ENCODE results near the gene KXD1.

Gene KXD1

DNA sequence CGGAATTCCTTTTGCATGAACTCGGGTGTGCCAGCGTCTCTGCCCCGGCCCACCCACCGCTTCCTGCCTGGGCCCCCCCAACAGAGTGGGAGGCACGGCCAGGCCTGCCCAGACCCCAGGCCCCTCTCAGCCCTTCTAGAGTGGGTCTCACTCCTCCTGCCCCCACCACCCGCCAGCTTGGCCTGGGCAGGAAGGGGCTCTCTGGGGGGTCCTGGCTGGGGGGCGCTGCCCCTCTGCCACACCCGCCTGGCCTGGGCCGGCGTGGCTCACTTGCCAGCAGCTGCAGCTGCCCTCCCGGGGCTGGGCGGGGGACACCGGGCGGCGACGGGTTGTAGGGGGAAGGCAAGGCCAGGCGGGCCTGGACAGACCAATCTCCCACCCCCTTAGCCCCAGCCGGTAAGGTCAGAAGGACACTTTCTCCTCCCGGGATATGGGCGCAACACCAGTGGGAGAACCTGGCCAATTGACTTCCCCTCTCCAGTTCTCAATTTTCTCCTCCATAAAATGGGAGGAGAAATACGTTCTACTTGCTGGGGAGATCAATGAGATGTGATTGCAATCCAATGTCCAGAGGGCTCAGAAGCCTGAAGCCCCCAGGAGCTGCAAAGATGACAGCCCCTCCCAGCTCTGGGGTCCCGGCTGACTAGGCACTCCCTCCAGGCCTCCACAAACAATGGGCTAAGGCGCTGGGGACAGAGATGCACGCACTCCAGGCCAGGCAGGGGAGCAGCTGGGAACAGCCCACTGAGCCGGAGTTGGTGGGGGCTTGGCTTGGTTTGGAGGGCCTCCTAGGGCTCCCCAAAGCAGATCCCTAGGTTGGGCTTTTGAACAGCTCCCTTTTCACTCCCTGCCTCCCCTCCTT, 46.5 kb downstream of the KXD1 start:
- no peak for DNase-seq

DNA sequence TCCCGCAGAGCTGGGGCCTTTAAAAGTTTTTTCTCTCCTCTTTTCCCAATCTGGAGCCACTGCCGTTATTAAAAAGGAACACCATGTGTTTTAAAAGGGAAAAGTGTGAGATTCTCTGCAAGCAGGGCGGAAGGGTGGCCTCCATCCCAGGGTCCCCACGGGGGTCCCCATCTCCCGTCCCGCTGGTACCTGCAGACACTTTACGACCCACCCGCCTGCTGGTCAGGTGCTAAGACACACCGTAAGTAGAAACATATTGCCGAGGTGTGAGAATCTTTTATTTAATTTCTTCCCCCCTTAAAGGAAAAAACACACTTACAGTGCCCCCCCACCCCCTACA, 47.1 kb downstream of the KXD1 start:
- no peak for DNase-seq

DNA sequence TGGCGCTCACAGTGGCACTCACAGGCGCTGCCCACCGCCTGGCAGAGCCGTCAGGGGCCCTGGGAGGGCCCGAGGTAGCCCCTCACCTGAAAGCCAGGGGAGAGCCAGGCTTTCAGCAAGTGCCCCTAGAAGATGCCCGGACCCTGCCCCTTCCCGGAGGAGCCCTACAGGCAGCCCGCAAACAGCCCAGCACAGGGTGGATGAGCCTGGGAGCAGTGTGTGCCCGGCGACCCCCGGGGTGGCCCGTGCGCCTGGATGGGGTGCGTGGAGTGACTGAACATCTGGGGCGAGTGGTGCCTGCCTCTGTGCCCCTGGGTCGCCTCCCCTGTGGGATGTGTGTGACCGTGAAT, 47.5 kb downstream of the KXD1 start:
- DNase-seq, result no peak

DNA sequence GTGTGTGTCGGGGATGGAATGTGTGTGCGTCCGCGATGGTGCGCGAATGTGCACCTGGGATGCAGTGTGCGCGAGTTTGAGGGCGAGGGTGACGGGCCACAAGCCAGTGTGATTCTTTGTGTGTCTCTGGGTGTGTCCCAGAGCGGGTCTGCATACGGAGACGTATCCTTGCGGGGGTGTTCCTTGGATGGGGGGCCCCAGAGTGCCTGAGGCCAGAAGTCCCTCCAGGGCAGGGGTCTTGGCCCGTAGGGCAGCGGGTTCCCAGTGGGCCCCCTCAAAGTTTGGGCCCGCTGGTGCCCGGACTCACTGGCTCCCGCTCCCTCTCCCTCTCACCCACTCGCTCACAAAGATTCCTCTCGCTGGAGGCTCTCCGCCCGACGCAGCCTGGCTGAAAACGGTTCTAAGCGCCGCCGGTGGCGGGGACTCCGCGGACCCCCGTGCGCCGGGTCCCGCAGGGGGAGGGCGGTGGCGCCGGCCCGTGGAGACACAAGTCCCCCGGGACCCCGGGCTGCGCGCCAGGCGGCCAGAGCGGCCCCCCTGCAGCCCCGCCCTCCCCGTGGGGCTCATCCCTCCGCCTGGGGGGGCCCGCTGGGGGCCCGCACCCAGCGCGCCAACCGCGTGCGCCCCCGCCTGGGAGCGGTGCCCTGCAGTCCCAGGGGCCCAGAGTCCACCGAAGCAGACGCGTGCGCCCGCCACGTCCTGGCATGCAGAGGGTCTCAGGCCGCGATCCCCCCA, 48.0 kb downstream of the KXD1 start:
- DNase-seq, result no peak

DNA sequence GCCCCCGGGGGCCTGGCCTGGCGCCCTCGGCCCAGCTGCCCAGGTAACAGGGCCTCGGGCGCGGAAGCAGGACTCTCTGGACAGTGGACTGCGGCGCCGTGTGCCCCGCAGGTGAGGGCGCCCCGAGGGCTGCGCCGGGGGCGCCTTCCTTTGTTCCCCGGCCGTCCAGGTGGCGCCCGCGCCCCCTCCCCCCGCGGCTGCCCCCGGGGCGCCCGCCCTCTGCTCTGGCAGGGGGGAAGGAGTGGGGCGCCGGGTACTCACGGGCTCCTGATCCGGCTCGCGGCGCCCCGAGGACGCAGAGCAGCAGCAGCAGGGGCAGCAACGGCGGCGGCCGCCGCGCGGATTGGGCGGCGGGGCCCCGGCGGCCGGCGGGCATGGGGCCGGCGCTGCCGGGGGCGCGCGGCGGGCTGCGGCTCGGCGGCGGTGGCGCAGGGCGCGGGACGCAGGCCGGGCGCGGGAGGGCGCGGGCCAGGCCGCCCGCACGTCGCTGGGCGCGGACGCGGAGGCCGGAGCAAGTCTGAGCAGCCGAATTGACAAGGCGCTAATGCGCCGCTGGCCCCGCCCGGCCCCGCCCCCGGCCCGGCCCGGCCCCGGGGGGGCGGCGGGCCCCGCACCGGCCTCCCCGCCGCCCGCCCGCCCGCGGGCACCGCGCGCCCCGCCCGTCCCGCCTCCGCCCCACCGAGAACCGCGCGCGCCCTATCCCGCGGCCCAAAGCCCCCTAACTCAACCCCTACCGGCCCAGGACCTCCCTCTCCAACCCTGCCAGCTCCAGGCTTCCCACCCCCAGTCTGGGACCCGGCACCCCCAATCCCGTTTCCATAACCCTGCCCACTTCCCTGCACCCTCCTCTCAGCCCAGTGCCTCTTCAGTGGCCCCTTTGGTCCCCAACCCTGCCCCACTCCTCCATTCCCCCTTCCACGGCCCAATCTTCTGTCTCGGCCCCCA, 48.9 kb downstream of the KXD1 start, which contains the start of gene CRLF1:
Gene CRLF1 (minus strand): TSS at position 519 of the 945 bp plus-strand sequence. CDS start 143 bp downstream, at position 376.
- DNase-seq, result no peak

DNA sequence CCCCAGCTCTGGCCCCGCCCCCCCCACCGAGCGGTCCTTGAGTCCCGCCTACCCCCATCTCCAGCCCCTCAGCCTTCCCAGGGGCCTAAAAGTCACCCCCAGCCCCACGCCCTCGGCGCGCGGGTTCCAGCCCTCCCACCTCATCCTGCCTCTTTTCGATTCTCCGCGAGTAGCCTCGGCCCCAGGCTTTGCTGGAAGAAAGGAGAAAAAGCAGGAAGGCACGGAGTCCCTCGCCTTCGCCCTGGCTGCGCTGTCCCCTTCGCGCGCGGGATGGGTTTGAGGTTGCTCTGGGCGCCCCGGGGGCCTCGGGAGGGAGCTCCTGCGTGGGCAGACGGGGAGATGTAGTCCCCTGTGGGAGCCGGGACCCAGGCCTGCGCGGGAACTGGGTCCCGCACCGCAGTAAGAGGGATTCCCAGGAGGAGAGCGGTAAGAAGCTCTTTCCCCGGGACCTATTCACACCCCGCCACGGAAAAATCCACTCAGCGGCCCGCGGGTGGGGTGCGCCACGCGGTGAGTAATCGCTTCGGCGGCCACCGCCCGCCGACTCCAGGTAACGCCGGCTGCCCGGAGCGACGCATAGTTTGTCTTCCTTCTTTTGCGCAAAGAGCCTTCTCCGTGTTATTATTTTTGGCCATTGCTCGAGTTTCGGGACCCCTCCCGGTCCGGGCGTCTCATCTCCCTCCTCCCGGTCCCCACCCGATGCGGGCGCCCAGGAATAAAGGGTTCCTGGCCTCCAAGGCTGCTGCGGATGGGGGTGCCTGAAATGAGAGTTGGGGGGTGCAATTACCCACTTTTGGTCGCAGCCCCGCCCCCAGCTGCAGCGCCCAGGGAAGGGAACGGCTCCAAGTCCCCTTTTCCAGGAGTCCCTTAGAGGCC, 49.8 kb downstream of the KXD1 start:
- DNase-seq, result no peak

DNA sequence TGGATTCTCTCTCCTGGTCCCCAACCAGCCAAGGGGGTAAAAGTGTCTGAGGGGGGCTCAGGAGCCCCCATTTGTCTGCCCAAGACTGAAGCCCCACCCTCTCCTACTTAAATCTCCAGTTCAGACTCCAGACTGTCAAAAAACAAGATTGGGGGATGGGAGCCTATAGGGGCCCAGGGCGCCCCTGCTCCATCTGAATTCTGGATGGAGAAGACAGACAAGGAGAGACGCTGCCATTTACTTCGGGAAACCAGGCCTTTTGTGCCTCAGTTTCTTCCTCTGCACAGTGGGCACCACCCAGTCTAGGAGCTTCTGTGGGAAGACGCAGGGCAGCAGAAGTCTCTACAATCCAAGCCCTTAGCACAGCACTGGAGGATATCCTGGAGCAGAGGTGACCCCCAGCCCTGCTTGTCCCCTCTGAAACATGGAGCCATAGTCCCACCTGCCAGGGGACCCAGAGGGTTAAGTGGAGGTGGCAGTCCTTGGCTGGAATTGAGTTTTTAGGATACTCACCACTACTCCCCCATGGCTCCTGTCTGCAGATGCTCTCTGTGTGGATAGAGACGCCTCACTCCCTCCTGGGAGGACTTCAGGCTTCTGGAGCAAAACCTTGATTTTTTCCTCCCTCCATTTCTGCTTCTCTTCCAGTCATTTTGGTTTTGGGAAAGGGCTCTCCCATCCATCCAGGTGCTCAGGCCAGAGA, 50.6 kb downstream of the KXD1 start:
- DNase-seq, result no peak

DNA sequence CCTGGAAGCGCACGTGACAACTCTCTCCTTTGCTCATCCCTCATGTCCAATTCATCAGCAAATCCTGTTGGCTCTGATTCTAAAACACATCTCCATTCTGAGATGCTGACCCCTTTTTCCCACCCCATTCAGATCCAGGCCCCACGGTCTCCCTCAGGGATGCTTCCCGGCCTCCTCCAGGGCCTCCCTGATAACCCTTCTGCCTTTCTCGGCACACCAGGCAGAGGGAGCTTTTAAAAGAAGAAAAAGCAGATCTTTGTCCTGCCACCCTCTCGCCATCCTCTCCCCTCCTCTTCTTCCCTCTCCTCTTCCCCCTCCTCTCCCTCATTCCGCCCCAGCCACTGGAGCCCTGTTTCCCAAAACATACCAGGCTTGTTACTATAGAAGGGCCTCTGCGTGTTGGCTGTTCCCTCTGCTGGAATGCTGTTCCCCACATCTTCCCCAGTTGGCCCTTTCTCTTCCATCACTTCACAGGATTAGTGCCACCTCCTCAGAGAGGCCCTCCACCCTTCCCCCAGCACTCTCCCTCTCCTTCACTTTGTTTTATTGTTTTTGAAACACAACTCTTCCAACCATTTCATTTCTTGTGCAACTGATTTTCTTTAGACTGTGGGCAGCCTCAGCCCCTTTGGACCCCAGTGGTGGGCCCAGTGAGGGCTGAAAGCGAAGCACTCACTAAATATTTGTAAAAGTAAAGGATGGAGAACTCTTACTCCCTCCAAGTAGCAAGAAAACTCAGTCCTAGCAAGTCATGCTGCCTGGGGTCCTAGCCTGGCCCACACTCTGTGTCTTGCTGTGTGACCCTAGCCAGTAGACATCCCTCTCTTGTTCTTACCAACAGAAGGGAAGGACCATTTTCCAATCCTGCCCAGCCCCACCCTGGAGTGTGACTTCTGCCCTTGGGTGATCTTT, 51.4 kb downstream of the KXD1 start:
- DNase-seq, result no peak

DNA sequence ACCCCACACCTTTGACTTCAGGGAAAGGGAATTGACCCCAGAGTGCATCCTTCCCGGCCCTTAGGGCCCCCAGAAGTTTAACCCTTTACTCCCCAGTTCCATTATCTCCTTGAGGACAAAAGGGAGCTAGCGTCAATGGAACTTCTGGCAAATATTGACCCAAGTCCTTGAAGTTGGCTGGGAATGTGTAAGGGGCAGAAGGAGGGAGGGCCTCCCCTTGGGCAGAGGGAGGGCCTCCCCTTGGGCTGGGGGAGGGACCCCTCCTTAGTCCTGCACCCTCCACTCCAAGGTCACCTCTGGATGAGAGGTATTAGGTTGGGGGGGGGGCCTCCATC, 52.0 kb downstream of the KXD1 start:
- no peak for DNase-seq

DNA sequence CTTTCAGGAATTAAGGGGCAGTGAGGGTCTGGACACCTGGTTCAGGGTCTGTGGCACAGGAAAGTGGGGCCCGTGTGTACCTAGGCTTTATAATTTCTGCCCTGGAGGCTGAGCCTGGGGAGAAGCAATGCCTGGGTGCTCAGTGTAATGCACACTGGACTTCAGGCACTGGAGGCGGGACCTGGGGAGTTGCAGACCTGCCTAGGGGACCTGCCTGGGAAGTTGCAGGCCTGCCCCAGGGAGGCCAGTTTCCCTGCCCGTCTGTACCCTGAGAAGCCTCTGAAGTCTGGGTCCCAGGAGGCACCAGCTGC, 52.5 kb downstream of the KXD1 start:
- no peak for DNase-seq

DNA sequence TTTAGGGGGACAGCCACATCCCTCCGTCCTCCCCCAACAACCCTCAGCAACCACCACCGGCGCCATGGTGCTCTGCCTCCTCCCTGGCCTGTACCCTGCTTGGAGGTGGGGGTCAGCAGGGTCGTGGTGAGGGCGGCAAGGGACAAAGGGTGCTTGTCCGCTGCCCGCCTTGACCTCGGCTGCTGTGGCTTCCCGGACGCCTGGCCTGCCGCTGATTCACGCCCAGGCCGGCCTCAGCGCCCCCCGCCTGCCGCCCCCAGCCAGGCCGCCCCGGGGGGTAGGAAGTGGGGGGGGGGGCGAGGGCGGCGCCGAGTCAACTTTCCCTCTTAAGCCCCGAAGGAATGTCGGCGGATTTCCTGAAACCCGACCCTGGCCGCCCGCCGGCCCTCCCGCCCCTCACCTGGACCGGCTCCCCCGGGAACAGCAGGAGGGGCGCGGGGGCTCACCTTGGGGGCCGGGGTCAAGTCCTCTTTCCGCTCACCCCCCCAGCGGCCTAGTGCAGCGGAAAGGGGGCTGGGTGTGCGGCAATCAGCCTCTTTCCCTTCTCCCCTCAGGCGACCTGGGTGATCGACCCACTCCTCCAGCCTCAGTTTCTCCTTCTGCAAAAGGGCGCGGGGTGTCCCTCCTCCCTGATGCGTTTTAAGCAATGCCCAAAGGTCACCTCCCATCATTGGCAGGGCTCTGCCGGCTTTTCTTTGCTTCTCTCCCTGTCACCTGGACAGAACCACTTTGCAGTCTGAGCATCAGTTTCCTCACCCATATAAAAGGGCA, 53.1 kb downstream of the KXD1 start:
- DNase-seq, result no peak

DNA sequence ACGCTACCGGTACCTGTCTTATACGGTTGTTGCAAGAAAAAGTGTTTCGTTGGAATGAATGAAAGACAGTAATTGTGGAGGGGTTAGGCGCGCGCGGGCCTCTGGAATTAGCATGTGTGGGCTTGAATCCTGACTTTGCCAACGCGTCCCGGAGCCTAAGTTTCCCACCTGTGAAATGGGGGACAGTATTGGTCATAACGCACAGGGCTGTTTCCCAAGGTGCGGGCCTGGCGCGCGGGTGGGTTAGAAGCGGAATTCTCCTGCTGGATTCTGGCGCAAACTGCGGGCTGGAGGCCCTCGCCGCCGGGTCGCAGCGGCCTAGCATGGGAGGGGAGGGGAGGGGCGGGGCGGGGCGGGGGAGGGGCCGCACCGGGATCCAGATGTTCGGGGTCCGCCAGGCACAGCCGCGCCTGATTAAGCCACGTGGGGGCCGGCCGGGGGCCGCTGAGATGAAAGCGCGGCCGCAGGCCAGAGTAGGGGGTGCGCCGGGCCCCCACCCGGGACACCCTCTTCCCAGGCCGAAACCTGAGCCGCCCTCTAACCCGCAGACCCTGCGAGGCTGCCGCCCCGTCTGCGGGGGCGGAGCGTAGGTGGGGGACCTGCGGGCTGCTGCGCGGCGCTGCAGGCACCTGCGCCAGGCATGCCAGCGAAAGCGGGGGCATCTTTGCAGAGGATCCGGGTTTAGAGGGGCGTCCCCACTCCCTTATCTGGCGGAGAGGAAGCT, 53.8 kb downstream of the KXD1 start:
- no peak for DNase-seq

DNA sequence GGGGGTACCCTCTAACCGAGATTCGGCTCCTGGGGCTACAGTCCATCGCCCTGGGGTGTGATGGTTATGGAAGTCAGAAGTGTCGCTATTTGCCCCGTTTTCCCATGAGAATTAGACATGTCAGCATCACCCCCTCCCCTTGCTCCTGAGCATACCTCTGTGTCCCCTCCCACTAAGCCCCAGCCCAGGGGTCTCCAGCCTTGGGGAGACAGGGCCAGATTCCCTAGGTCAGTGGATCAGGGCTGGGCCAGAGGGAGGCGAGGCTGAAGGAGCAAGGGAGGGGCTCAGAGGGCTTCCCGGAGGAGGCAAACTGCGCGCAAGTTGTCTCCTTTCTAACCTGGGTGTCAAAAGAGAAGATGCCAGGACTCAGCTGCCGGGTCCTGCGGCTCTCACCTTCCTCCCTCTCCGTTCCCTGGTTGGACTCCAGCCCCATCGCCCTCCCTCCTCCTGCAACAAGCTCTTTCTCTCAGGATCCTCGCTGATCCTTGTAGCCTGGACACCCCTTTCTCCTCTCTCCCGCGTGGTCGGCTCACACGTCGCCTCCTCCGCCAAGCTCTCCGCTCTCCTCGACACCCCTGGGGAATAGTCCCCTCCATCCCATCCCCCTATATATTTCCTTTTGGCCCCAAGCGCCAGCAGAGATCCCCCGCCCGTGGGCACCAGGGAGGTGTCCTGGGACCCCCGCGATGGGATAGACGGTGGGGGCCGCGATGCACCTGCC, 54.5 kb downstream of the KXD1 start:
- DNase-seq, result no peak

DNA sequence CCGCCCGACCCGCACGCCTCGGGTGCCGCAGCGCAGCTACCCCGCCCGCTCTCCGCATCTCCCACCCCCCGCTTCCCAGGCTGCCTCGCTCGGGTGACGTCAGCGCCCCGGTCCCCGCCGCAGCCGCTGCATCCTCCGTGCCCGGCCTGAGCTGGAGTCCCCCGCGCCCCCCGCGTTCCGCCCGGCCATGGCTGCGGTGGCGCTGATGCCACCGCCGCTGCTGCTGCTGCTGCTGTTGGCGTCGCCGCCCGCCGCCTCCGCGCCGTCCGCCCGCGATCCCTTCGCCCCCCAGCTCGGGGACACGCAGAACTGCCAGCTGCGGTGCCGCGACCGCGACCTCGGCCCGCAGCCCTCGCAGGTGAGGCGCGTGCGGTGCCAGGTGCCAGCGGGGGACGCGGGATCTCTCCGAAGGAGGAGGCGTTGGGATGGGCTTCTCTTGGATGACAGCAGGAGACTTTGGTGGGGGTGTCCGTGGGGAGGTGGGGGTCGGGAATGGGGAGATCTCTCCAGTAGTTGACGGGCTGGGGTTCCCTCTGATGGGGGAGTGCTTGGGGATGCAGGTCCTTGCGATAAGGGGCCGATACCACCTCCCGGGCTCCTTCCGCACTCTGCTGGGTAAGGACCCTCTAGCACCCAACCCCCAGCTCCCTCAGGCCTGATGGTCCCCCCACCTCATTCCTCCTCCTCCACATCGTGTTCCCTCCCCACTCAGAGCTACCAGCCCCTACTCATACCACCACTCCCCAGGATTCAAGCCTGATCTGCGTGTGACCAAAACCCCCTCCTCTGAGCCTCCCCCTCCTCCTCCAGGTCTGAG, 55.3 kb downstream of the KXD1 start, which contains the start of gene TMEM59L:
Gene TMEM59L (plus strand): TSS at position 99 of the 817 bp plus-strand sequence. CDS start 89 bp downstream, at position 188.
- DNase-seq, result no peak

DNA sequence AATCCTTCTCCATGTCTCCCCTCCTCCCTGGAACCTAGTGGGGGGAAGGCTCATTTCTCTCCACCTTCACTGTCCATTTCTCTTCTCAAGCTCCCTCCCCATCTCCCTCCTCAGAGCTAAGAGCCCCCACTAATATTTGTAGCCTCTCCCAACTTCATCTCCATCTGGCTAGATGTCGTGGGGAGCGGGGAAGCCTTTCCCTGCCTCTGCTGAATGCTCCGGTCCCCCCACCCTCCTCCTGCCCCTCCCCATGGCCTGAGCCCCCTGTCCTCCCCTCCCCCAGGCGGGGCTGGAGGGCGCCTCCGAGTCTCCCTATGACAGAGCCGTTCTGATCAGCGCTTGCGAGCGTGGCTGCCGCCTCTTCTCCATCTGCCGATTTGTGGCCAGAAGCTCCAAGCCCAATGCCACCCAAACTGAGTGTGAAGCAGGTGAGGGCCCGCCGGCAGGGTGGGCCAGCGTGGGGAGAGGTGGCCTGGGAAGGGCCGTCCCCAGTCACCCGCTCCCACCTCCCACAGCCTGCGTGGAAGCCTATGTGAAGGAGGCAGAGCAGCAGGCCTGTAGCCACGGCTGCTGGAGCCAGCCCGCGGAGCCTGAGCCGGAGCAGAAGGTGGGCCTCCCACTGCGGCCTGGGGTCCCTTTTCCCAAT, 56.0 kb downstream of the KXD1 start:
- no peak for DNase-seq

DNA sequence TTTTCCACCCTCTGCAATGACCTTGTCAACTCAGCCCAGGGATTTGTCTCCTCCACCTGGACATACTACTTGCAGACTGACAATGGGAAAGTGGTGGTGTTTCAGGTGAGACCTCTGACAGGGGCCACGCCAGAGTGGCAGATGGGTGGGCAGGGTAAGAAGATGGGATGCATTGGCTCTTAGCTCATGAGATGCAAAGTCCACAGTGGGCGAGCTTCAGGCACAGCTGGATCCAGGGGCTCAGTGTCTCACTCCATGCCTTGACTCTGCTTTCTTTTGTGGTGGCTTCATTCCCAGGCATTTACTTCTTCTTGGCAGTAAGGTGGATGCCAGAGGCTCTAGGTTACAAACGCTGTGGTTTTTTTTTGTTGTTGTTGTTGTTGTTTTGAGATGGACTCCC, 58.4 kb downstream of the KXD1 start:
- DNase-seq, result no peak

DNA sequence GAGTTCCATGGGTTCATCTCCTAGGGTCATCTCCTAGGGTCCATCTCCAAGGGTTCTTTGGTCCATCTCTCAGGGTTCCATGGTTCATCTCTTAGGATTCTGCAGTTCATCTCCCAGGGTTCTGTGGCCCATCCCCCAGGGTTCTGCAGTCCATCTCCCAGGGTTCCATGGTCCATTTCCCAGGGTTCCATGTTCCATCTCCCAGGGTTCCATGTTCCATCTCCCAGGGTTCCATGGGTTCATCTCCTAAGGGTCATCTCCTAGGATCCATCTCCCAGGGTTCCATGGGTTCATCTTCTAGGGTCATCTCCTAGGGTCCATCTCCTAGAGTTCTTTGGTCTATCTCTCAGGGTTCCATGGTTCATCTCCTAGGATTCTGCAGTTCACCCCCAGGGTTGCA, 59.9 kb downstream of the KXD1 start:
- DNase-seq, result no peak

Data from NCI-H2107 (cell line).